Kasumi-1 (cell line): ENCODE data around the gene SLC36A3.
A peak's percentile ranks its signal among the peaks of the same experiment; 100 is the strongest.
"Not testable (repeated sequence)": the region's sequence is repeated elsewhere in the genome, so short reads cannot be mapped to it uniquely, and the experiment has no call there.

Experiments used
- DNase-seq, 2 experiments: peaks; one replicate each; lab custom pipeline; 2025; lab: John Stamatoyannopoulos, UW

The SLC36A3 gene

GRCh38 chr5:151238303-151238741 is 65.2 kb downstream of the SLC36A3 start:
- peak; percentile 18 to 20 for DNase-seq

DNA sequence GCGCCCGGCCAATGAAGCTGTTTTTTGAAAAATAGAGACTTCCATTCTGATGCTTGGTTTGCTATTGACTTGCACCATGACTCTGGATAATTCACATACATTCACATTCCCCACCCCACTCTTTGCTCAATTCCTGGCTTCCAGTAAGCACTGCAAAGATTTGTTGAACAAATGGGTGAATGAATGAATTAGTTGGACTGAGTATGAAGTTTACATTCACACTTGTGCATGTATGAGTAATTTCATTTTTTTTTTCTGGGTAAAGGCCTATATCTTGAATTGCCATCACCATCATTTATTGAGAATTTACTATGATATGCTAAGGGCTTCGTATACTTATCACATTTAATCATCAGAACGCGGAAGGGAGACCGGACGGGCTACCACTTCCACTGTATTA is 65.9 kb downstream of the SLC36A3 start:
- DNase-seq = no peak

GRCh38 chr5:151236888-151237287 is 66.7 kb downstream of the SLC36A3 start:
- no peak for DNase-seq

DNA sequence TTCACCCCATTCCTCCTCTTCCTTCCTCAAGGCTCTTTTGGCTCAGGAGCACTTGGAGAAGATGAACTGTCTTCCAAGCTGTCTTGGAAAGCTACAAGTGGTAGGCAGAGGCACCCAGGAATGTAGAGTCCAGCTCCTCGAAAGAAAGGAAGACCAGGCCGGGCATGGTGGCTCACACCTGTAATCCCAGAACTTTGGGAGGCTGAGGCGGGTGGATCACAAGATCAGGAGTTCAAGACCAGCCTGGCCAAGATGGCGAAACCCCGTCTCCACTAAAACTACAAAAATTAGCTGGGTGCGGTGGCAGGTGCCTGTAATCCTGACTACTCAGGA is 68.4 kb downstream of the SLC36A3 start:
- not testable (repeated sequence) for DNase-seq

GRCh38 chr5:151234476-151235238 is 68.9 kb downstream of the SLC36A3 start:
- no peak for DNase-seq

- no peak for DNase-seq
Measured at GRCh38 chr5:151233616-151234085, 69.9 kb downstream of the SLC36A3 start.

GRCh38 chr5:151231359-151231758 is 72.2 kb downstream of the SLC36A3 start:
- no peak for DNase-seq

GRCh38 chr5:151230048-151230680 is 73.4 kb downstream of the SLC36A3 start:
- DNase-seq = no peak

GRCh38 chr5:151228986-151229385 is 74.6 kb downstream of the SLC36A3 start:
- no peak for DNase-seq

- no peak for DNase-seq
Measured at GRCh38 chr5:151227918-151228447, 75.6 kb downstream of the SLC36A3 start.
